Neural cell (in vitro differentiated cells): ENCODE data around the gene VEGFB. TPM values are rescaled to one million over a fixed set of nuclear protein-coding genes. Genes with fewer than 3 reads are reported as not detected.

Experiments
- H2AFZ ChIP-seq: fragments of 200-600, 300-800 bp; sonication (generic), shearing (Covaris generic); 2 replicates; pipeline ENCODE4 v1.6.0; 2014; ENCODE audit warnings: low read depth, mild to moderate bottlenecking, antibody characterized with exemption, low read length, moderate library complexity
- H3F3A ChIP-seq: fragments of 200-600 bp; shearing (Covaris generic); 2 replicates; pipeline ENCODE4 v1.6.1; 2016; ENCODE audit warnings: mild to moderate bottlenecking, moderate library complexity, mixed read lengths, antibody characterized with exemption, low read length; ENCODE audit not compliant: insufficient read depth, poor library complexity, severe bottlenecking
- H3K27ac ChIP-seq: fragments of 200-600, 300-800 bp; sonication (generic), shearing (Covaris generic); 2 replicates; pipeline ENCODE4 v1.5.1; 2014; ENCODE audit warnings: mild to moderate bottlenecking, low read length, moderate library complexity
- H3K27me3 ChIP-seq: fragments of 300-800, 200-600 bp; sonication (generic), shearing (Covaris generic); 2 replicates; pipeline ENCODE4 v1.6.0; 2014; ENCODE audit warnings: mild to moderate bottlenecking, low read depth, low read length, moderate library complexity; ENCODE audit not compliant: insufficient read depth
- H3K36me3 ChIP-seq: fragments of 300-800, 200-600 bp; sonication (generic), shearing (Covaris generic); 2 replicates; pipeline ENCODE4 v1.5.1; 2014; ENCODE audit warnings: mild to moderate bottlenecking, antibody characterized with exemption, low read length, moderate library complexity; ENCODE audit not compliant: insufficient read depth
- H3K4me2 ChIP-seq: fragments of 300-800, 200-600 bp; sonication (generic), shearing (Covaris generic); 2 replicates; pipeline ENCODE4 v1.6.0; 2014; ENCODE audit warnings: mild to moderate bottlenecking, low read length
- H3K4me3 ChIP-seq: fragments of 300-800, 200-600 bp; sonication (generic), shearing (Covaris generic); 2 replicates; pipeline ENCODE4 v1.5.1; 2014; ENCODE audit warnings: mild to moderate bottlenecking, low read length, moderate library complexity
- H3K79me2 ChIP-seq: fragments of 200-600 bp; shearing (Covaris generic); replicated peaks from 2 replicates; pipeline ENCODE4 v1.6.0; 2014; ENCODE audit warnings: mild to moderate bottlenecking, low read length, moderate library complexity; ENCODE audit not compliant: insufficient read depth
- H3K9ac ChIP-seq: fragments of 300-800, 200-600 bp; sonication (generic), shearing (Covaris generic); 2 replicates; pipeline ENCODE4 v1.6.1; 2016; ENCODE audit warnings: mild to moderate bottlenecking, low read length, mixed read lengths
- H3K9me2 ChIP-seq: fragments of 200-600 bp; shearing (Covaris generic); 2 replicates; pipeline ENCODE4 v1.6.1; 2016; ENCODE audit warnings: mild to moderate bottlenecking, low read length, mixed read lengths; ENCODE audit not compliant: insufficient read depth
- H3K9me3 ChIP-seq: fragments of 200-600, 300-800 bp; sonication (generic), shearing (Covaris generic); 2 replicates; pipeline ENCODE4 v1.6.1; 2016; ENCODE audit warnings: mild to moderate bottlenecking, mixed run types, low read length, moderate library complexity, mixed read lengths
- H4K20me1 ChIP-seq: fragments of 200-600 bp; shearing (Covaris generic); 2 replicates; pipeline ENCODE4 v1.6.1; 2016; ENCODE audit warnings: mild to moderate bottlenecking, mixed run types; ENCODE audit not compliant: insufficient read depth
- CTCF ChIP-seq: fragments of 450-650 bp; IDR thresholded peaks from 2 replicates; pipeline ENCODE4 v1.5.1; 2014; ENCODE audit warnings: antibody characterized with exemption, mild to moderate bottlenecking, moderate library complexity; ENCODE audit not compliant: poor library complexity, severe bottlenecking
- EP300 ChIP-seq: fragments of 450-650 bp; conservative IDR thresholded peaks from 2 replicates; pipeline ENCODE4 v1.6.1; 2014; ENCODE audit warnings: antibody characterized with exemption, mild to moderate bottlenecking, moderate library complexity; ENCODE audit not compliant: poor library complexity, severe bottlenecking
- EZH2 ChIP-seq: fragments of 200-600, 300-800 bp; shearing (Covaris generic), sonication (generic); IDR thresholded peaks from 2 replicates; pipeline ENCODE4 v1.6.1; 2014; ENCODE audit warnings: antibody characterized with exemption, low read length, borderline replicate concordance, mild to moderate bottlenecking; ENCODE audit not compliant: insufficient read depth, poor library complexity, severe bottlenecking
- MXI1 ChIP-seq: fragments of 450-650 bp; conservative IDR thresholded peaks from 2 replicates; pipeline ENCODE4 v1.6.1; 2014; ENCODE audit warnings: antibody characterized with exemption, mild to moderate bottlenecking; ENCODE audit not compliant: poor library complexity, severe bottlenecking
- POLR2AphosphoS5 ChIP-seq: IDR thresholded peaks from 2 replicates; pipeline ENCODE4 v1.6.1; 2012
- RAD21 ChIP-seq: fragments of 450-650 bp; conservative IDR thresholded peaks from 2 replicates; pipeline ENCODE4 v1.6.1; 2014; ENCODE audit warnings: antibody characterized with exemption, mild to moderate bottlenecking, moderate library complexity
- REST ChIP-seq: IDR thresholded peaks from 2 replicates; pipeline ENCODE4 v1.6.1; 2012; ENCODE audit warnings: borderline replicate concordance
- SMC3 ChIP-seq: fragments of 450-650 bp; conservative IDR thresholded peaks from 2 replicates; pipeline ENCODE4 v1.6.1; 2014; ENCODE audit warnings: antibody characterized with exemption, mild to moderate bottlenecking, moderate library complexity; ENCODE audit not compliant: poor library complexity
- TAF1 ChIP-seq: IDR thresholded peaks from 2 replicates; pipeline ENCODE4 v1.6.1; 2012; ENCODE audit warnings: low read depth
- polyA plus RNA-seq: library from polyadenylated mRNA; depleted of rRNA; stranded (reverse); fragments of >200 nt; gene quantifications from 2 replicates; pipeline ENCODE4 v1.2.3, GENCODE V29; 2014

VEGFB gene
- polyA plus RNA-seq, 1 donor from 2014 or later: 4.8 TPM

GRCh38 chr11:64281957-64282770, 47.8 kb downstream of the VEGFB start:
- Histone ChIP-seq H3K79me2 (peaks cover 11% of the 10 kb centered on the region), H3K36me3 (no peaks in the 10 kb centered on the region), H3K27me3 (no peaks in the 10 kb centered on the region), H3K9me2 (no peaks in the 10 kb centered on the region), H4K20me1 (no peaks in the 10 kb centered on the region), H3K4me2 (no peak overlapping the region), H3K4me3 (no peak overlapping the region), H3K9me3 (no peaks in the 10 kb centered on the region), H3K9ac (no peak overlapping the region), H3K27ac (no peak overlapping the region), H2AFZ (no peak overlapping the region), H3F3A (no peaks in the 10 kb centered on the region)
- TF ChIP-seq REST: no peak
- TF ChIP-seq EP300: no peak
- no peak for TF ChIP-seq EZH2
- TF ChIP-seq CTCF: no peak
- TF ChIP-seq RAD21: no peak
- TF ChIP-seq TAF1: no peak

- Histone ChIP-seq H2AFZ (no peak overlapping the region), H4K20me1 (no peaks in the 10 kb centered on the region), H3K79me2 (peaks cover 11% of the 10 kb centered on the region), H3K27ac (no peak overlapping the region), H3K9me2 (no peaks in the 10 kb centered on the region), H3K9me3 (no peaks in the 10 kb centered on the region), H3K4me3 (peak overlapping the region; percentile 90), H3K4me2 (no peak overlapping the region), H3K27me3 (no peaks in the 10 kb centered on the region), H3F3A (no peaks in the 10 kb centered on the region), H3K36me3 (no peaks in the 10 kb centered on the region), H3K9ac (peak overlapping the region; percentile 93)
- TF ChIP-seq TAF1: no peak
- TF ChIP-seq MXI1: no peak
- no peak for TF ChIP-seq EP300
- TF ChIP-seq SMC3: no peak
- TF ChIP-seq POLR2AphosphoS5: no peak
- TF ChIP-seq CTCF: no peak
- TF ChIP-seq EZH2: no peak
- TF ChIP-seq REST: no peak
- TF ChIP-seq RAD21: no peak
Measured at GRCh38 chr11:64283092-64283491, 48.7 kb downstream of the VEGFB start.
